ENCODE data around the gene PPP1R18.

- TF ChIP-seq CTCF (IDR thresholded peaks at IDR 0.05) (no peak), EP300 (IDR thresholded peaks at IDR 0.05) (no peak), POLR2AphosphoS5 (IDR thresholded peaks at IDR 0.05) (no peak)
These were observed 2.5 kb downstream of the PPP1R18 start for GRCh38 chr6:30683980-30684338.

Data from stomach (tissue), 4 donors.